IMR-90 (cell line): ENCODE results near the gene NOTCH3.

Source experiments
- MAFK ChIP-seq: IDR thresholded peaks from 2 replicates; pipeline ENCODE4 v1.6.1; 2012; ENCODE audit warnings: low read depth, low read length, improper control_type of control experiment
- RCOR1 ChIP-seq: IDR thresholded peaks from 2 replicates; pipeline ENCODE4 v1.6.1; 2012; ENCODE audit warnings: mild to moderate bottlenecking, low read length, improper control_type of control experiment; ENCODE audit not compliant: insufficient replicate concordance
- TF ChIP-seq, protein P1 (sequence below): conservative IDR thresholded peaks from 2 replicates; pipeline ENCODE4 v1.5.1; 2012; ENCODE audit warnings: mild to moderate bottlenecking, low read depth, low read length, improper control_type of control experiment
- TF ChIP-seq, protein P2 (sequence below): fragments of 150-350 bp; IDR thresholded peaks from 2 replicates; pipeline ENCODE4 v1.6.1; 2016; ENCODE audit warnings: low read depth, mild to moderate bottlenecking, low read length, moderate library complexity, borderline replicate concordance

DNA sequence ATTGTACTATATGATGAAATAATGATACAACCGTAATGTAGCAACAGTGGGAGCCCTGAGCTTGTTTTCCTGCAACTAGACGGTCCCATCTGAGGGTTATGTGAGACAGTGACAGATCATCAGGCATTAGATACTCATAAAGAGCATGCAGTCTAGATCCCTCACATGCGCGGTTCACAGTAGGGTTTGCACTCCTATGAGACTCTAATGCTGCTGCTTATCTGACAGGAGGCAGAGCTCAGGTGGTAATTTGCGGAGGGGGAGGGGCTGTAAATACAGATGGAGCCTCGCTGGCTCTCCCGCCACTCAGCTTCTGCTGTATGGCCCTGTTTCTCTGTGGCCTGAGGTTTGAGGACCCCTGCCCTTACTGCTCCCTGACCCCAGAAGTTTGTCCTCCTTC, 17.7 kb upstream of the NOTCH3 start:
- TF ChIP-seq, protein P1, sequence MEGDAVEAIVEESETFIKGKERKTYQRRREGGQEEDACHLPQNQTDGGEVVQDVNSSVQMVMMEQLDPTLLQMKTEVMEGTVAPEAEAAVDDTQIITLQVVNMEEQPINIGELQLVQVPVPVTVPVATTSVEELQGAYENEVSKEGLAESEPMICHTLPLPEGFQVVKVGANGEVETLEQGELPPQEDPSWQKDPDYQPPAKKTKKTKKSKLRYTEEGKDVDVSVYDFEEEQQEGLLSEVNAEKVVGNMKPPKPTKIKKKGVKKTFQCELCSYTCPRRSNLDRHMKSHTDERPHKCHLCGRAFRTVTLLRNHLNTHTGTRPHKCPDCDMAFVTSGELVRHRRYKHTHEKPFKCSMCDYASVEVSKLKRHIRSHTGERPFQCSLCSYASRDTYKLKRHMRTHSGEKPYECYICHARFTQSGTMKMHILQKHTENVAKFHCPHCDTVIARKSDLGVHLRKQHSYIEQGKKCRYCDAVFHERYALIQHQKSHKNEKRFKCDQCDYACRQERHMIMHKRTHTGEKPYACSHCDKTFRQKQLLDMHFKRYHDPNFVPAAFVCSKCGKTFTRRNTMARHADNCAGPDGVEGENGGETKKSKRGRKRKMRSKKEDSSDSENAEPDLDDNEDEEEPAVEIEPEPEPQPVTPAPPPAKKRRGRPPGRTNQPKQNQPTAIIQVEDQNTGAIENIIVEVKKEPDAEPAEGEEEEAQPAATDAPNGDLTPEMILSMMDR = no peak
- TF ChIP-seq RCOR1 (no peak), MAFK (no peak)
- TF ChIP-seq, protein P2, sequence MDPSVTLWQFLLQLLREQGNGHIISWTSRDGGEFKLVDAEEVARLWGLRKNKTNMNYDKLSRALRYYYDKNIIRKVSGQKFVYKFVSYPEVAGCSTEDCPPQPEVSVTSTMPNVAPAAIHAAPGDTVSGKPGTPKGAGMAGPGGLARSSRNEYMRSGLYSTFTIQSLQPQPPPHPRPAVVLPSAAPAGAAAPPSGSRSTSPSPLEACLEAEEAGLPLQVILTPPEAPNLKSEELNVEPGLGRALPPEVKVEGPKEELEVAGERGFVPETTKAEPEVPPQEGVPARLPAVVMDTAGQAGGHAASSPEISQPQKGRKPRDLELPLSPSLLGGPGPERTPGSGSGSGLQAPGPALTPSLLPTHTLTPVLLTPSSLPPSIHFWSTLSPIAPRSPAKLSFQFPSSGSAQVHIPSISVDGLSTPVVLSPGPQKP = no peak
